GM18511 (cell line): Measurements from ENCODE around the gene MRPL53.
"Not testable (repeated sequence)": the region's sequence is repeated elsewhere in the genome, so short reads cannot be mapped to it uniquely, and the experiment has no call there.

ENCODE experiments used
- ATAC-seq: cut with Tn5 transposase; IDR thresholded peaks from one replicate; pipeline ENCODE4 v1.9.1; 2021; ENCODE audit warnings: mild to moderate bottlenecking, moderate library complexity; ENCODE audit not compliant: unreplicated experiment

MRPL53 gene

DNA sequence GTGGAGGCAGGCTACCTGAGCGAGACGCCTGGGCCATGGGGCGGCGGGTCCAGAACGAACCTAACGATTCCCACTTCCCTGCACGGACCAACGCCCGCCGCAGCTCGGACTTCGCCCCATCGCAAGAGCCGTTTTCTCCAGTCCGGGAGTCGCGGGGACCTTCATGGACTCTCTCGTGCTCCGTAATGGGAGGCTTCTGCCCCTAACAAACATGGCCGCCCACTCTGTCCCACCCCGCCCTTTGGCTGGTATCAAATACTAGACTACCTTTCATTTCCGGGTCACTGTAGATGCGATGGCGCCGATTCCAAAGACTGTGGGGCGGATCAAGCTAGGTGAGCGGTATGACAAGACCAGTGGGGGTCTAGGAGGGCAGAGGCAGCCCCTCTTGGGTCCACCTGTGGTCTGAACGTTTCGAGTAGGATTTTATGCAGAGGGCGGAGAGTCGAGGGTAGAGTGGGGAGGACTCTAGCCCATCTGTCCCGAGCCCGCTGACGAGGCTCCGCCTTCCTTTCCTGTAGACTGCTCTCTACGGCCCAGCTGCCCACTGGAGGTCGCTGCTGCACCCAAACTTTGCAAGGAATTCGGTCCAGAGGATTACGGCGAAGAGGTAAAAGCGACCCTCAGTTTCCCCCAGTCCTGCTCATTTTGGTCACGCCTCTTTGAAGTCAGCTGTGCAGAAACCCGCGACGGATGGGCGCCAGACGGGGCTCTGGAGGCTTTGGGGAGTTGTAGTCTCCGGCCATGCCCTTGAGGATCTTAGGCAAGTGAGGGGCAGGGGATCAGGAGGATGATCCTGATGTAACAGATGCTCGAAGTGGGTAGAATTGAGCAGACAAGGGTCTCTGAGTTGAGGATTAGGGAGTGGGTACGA lies 10.6 kb upstream of the MRPL53 start, which contains the start of the genes CCDC142 and TTC31:
Gene CCDC142 (minus strand): TSS at position 198 of the 874 bp plus-strand sequence. CDS start 161 bp downstream, at position 37.
Gene TTC31 (plus strand): TSS at position 281 of the 874 bp plus-strand sequence. CDS start 15 bp downstream, at position 296.
- ATAC-seq, result peak; percentile 95

DNA sequence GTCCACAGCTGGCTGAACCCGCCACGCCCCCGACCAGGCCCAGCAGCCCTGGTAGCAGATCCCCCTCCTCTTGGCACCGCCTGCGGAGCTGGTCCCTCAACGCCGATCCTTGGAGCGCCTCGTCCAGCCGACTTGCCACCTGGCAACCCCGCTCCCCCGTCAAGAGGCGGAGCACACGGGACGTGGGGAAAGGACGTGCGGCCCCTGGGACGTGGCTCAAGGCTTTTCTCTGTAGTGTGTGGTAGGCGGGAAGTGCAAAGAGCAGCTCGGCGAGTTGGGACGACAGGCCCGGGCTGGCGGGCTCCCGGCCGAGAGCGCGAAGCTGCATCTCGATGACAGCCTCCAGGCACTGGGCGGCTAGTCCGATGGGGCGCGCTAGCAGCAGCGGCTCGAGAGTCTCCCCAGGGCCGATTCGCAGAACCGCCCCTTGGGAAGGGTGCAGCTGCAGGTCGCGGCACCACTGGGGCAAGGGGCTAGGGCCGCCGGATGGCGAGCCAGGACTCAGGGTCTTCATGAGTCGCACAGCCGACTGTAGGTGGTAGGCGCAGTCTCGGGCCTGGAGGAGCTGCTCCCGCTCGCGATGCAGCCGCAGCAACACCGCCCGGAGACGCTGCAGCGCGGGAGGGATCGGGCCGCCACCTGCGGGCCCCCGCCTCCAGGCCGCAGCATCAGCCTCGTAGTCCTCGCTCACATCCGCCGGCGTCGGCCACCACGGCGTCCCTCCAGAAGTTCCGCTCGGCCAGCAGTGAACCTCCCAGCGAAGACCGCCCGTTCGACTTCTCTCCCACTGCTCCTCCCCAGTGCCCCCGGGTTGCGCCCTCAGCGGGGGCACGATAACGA lies 9.7 kb upstream of the MRPL53 start:
- peak; percentile 50 for ATAC-seq

DNA sequence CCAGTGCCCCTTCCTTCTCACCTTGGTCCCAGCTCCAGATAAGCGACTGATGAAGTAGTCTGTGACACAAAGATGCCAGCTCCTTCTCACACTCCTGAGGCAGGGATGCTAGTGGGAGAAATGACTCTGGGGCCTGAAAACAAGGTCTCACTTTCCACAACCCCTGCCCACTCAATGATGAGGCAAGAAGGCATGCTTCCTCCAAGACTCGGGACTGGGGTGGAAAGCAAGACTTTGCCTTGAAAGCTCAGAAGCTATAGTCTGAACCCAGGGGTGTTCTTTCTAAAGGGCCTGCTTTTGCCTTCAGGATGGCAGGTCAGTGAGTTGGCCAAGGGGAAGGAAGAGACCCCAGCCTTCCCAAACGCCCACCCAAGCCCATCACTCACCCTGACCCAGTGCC lies 9.0 kb upstream of the MRPL53 start:
- ATAC-seq, result no peak

DNA sequence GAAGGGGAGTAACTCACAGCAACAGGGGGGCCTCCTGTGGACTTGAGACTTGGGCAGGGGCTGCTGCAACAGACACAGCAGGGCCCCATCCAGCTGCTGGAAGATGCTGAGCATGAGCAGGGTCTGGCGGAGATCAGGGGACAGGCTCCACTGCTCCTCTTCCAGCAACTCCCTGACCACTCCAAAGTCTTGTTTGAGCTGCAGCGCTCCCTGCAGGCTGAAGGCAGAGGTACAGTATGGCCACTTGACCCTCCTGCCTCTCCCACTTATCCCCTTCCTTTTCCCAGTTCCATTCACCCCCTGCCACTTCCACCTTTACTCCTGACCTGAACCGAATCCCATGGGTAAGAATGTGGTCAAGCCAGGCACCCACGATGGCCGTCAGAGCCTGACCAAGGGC lies 2.4 kb upstream of the MRPL53 start:
- ATAC-seq, result no peak

- ATAC-seq, result no peak
Observed at GRCh38 chr2:74474481-74474880, 2.0 kb upstream of the MRPL53 start.

GRCh38 chr2:74472945-74473258 lies 422 bp upstream of the MRPL53 start:
- ATAC-seq, result no peak

DNA sequence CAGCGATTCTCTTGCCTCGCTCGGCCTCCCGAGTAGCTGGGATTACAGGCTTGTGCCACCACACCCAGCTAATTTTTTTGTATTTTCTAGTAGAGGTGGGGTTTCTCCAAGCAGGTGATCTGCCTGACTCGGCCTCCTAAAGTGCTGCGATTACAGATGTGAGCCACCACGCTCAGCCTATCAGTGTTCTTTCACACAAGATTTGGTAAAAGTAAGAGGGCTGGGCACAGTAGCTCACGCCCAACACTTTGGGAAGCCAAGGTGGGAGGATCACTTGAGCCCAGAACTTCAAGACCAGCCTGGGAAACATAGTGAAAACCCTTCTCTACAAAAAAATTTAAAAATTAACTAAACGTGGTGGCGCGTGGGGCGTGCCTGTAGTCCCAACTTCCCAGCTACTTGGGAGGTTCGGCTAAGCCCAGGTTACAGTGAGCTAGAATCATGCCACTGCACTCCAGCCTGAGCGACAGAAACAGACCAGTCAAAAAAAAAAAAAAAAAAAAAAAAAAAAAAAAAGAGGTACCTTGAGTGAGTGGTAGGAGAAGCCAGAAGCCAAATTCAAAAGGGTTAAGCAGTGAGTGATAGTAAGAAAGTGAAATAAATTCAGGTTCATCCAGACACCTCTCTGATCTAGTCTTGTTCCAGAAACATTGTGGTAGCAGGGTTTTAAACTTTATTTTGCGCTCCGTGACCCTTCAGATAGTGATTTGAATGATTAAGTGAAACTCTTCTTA lies 981 bp downstream of the MRPL53 start:
- ATAC-seq, result no peak

DNA sequence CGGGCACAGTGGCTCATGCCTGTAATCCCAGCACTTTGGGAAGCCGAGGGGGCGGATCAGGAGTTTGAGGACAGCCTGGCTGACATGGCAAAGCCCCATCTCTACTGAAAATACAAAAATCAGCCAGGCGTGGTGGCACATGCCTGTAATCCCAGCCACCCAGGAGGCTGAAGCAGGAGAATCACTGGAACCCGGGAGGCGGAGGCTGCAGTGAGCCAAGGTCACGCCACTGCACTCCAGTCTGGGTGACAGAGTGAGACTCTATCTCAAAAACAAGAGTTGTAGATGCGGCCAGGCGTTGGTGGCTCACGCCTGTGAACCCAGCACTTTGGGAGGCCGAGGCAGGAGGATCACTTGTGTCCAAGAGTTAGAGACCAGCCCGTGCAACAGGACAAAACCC lies 1.7 kb downstream of the MRPL53 start:
- not testable (repeated sequence) for ATAC-seq

DNA sequence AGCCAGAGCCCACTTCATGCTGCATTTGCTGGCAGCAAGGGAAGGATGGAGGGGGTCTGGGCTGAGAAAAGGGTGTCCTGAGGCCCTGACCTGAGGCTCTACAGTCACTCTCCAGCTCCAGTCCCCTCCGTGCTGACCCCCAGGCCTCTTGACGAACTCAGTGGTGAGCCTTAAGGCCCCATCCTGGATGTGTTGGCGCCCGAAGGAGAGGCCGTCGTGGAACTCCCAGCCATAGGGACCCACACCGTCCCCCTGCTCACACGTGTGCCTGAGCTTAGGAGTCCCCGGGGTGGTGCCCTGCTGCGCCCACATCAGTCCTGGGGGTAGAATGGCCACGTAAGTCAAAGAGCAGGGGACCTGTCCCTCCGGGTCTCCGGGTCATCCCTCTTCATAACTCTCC lies 8.1 kb downstream of the MRPL53 start:
- peak; percentile 12 for ATAC-seq

GRCh38 chr2:74462786-74463105 lies 9.7 kb downstream of the MRPL53 start:
- ATAC-seq, result no peak

DNA sequence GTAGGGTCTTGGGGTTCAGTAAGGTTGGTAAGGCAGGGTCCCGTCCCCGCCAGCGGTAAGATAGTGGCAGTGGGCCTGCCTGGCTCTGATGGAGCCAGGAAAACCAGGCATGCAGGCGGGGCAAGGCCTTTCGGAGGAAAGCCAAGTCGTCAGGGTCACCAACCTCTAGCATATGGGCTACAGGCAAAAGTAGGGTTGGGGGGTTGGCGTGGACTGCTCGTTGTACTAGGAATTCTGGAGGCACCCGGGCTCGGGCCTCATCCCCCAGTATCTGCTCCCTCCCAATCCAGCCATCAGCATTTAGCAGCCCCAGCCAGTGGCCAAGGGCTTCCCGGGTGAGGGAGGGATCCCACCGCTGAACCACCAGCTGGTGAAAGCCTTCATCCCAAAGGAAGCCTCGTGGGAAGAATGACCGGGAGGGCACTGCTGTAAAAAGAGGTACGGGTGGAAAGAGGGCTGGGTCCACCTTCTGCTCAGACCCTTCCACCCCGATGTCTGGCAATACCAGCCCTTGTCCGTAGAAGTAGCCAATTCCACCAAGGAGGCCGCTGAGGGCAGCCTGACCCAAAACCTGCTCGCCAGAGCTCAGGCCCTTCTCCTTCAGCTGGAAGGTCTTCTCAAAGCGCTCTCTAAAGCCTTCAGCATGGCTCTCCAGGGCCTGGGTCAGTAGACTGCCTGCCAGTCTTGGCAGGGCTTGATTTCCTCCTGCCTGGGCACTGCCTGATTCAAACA lies 10.3 kb downstream of the MRPL53 start:
- ATAC-seq, result no peak

- no peak for ATAC-seq
Observed at GRCh38 chr2:74461187-74462053, 11.1 kb downstream of the MRPL53 start.

- not testable (repeated sequence) for ATAC-seq
Observed at GRCh38 chr2:74460187-74460586, 12.3 kb downstream of the MRPL53 start.

DNA sequence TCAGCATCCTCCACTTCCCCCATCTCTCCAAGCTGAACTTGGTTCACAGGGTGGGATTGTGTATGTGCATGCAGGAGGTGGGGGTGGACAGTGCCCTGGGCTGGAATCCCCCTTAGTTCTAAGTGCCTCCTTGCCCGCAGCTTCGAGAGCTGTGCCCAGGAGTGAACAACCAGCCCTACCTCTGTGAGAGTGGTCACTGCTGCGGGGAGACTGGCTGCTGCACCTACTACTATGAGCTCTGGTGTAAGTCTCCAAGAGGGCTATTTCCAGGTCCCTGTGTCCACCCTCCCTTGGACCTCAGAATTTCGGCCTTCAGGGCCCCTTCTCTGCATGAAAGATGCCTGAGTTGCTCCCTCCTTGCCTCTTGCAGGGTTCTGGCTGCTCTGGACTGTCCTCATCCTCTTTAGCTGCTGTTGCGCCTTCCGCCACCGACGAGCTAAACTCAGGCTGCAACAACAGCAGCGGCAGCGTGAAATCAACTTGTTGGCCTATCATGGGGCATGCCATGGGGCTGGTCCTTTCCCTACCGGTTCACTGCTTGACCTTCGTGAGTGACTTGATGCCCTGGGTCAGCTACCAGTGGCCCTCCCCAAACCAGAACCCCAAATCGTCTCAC lies 12.9 kb downstream of the MRPL53 start:
- not testable (repeated sequence) for ATAC-seq

- no peak for ATAC-seq
Observed at GRCh38 chr2:74458938-74459363, 13.5 kb downstream of the MRPL53 start.

DNA sequence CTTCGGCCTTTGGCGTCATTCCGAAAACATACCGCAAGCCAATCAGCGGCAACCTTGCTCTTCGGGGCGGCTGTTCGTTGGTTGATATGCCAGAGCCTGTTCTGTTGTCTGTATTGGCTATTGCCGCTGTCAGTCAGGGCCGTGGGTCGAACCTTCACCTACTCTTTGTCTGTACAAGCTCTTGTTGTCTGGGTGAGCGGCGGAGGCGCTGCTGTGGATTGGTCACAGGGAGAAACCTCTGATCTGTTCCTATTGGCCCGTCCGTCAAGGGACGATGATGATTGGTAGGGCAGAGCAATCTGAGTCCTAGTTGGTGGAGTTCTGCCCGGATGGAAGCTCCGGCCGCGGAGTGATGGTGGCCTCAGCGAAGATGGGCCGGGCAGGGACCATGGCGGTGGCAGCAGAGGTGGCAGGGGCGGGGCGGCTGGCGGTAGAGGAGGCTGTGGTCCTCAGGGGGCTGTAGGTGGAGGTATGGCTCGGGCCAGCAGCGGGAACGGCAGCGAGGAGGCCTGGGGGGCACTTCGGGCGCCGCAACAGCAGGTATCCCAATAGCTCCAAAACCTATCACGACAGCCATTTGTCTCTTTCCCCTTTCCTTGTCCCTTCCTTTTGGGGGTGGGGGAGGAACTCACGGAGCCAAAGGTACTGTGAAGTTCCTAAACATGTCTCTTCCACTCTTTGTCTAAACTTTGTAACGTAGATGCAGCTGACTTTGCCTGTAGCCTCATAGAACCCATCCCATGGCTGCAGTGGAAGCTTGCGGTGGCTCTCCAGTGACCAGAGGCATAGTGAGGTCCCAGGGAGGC lies 14.1 kb downstream of the MRPL53 start, which contains the start of gene WBP1:
Gene WBP1 (plus strand): TSS at position 307 of the 806 bp plus-strand sequence. CDS start 165 bp downstream, at position 472.
- ATAC-seq, result peak; percentile 87

GRCh38 chr2:74457549-74458131 lies 14.8 kb downstream of the MRPL53 start:
- ATAC-seq, result peak; percentile 42

- ATAC-seq, result no peak
Observed at GRCh38 chr2:74457129-74457548, 15.3 kb downstream of the MRPL53 start.
